HepG2 (cell line): ENCODE data around the gene PCTP.

Experiments
- PAX8 ChIP-seq: sonication (generic); formaldehyde crosslinking; IDR thresholded peaks from 2 replicates; pipeline ENCODE4 v1.8.0; 2022; ENCODE audit warnings: mild to moderate bottlenecking, missing genetic modification reagents, borderline replicate concordance
- PHF20 ChIP-seq: sonication (generic); formaldehyde crosslinking; IDR thresholded peaks from 2 replicates; pipeline ENCODE4 v1.5.0; 2020; ENCODE audit warnings: mild to moderate bottlenecking, missing genetic modification reagents
- RAD21 ChIP-seq: fragments of 450-650 bp; formaldehyde crosslinking; IDR thresholded peaks from 2 replicates; pipeline ENCODE4 v1.5.0; 2020; ENCODE audit warnings: mild to moderate bottlenecking
- SIN3A ChIP-seq: IDR thresholded peaks from 2 replicates; pipeline ENCODE4 v1.6.1; 2011; ENCODE audit warnings: low read depth, mild to moderate bottlenecking, control low read depth, low read length, borderline replicate concordance
- ZNF256 ChIP-seq: sonication (generic); formaldehyde crosslinking; conservative IDR thresholded peaks from 2 replicates; pipeline ENCODE4 v1.4.0; 2020; ENCODE audit warnings: missing genetic modification reagents
- ZNF292 ChIP-seq: sonication (generic); formaldehyde crosslinking; IDR thresholded peaks from 2 replicates; pipeline ENCODE4 v1.8.1; 2022; ENCODE audit warnings: mild to moderate bottlenecking, low read depth, missing genetic modification reagents, borderline replicate concordance

DNA sequence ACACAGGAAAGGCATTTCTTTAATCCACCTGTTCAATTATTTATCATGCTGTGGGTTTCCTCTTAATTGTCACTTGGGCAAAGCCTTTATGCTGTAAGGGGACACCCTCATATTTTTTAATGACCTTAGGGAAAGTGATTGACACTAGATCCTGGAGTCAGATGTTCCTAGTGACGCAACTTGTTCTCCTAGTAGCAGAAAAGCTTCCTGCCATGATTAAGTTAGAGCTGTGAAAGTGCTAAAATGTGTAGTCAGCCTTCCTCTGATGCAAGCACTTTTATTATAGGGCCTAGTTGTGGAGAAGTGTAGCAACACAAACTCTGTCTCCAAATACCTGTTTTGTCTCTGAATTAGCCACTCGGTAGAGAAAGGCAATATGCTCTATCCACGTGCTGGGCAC is 40.4 kb upstream of the PCTP start:
- TF ChIP-seq SIN3A (no peak), RAD21 (CRISPR knock-in tag) (no peak), PHF20 (CRISPR knock-in tag) (no peak), PAX8 (CRISPR knock-in tag) (no peak), ZNF292 (no peak), ZNF256 (CRISPR knock-in tag) (no peak)
